Stimulated activated CD8-positive, alpha-beta memory T cell treated with anti-CD3 and anti-CD28 coated beads, Interleukin-7, amount 100 ng/mL, for 48 hours (primary cell): ENCODE measurements around the gene FBN1.

Experiments
- DNase-seq, 2 donors: peaks; one replicate each; pipeline ENCODE4 v3.0.0-alpha.2; 2020; ENCODE audit warnings: low read depth in 1 of 2; ENCODE audit errors: extremely low read depth in 1 of 2

The FBN1 gene

GRCh38 chr15:48475600-48476395, 169.7 kb downstream of the FBN1 start:
- DNase-seq: no peak

GRCh38 chr15:48473667-48474066, 171.8 kb downstream of the FBN1 start:
- no peak for DNase-seq

DNA sequence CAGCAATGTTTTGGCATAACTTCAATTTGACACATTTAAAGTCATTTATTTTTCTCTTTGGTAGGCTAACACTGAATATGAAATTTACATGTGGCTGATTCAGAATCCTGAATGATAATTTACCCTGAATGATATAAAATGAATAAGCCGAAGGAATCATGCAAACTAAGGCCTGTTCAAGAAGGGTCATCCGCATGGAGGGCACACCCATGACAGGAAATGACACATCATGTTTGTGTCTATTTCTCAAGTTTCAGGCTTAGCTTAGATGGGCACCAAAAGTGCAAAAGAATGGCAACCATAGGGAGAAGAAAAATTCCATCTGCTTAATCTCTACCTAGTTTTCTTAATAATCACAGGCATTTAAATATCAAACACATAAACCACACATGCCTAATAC, 172.8 kb downstream of the FBN1 start:
- no peak for DNase-seq

- DNase-seq: no peak
Measured at GRCh38 chr15:48471073-48471472, 174.4 kb downstream of the FBN1 start.

DNA sequence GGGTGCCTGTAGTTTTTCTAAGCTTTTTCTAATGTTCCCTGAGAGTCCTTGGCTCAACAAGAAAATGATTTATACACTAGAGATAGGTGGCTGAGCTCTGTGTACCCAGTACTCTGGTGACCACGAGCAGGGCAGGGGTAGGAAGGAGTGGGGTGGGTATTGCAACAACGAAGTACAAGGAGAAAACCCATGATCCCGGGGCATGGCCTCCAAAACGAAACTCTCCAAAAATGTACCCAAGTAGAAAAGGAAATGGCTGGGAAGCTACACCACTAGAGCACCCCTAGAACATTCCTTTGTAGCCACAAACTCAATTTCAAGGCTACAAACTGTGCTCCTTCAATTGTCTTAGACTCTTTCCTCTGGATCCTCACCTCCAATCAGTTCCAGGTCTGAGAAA, 175.4 kb downstream of the FBN1 start:
- no peak for DNase-seq

DNA sequence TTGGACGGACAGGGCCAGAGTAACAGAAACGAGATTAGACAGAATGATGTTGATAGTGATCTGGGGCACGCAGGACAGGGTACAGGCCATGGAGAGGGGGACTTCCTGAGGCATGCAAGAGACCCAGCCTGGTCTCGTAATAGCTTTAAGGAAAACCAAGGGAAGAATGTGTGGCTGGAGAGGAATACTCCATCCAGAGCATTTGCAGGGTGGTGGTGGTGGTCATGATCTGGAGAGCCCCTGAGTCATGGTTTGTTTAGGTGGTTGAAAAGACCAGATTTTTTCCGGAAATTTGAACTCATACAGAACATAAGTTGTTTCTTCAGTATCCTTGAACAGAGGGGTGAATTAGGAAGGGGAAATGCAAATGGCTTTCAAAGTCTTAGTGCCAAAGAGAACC, 175.8 kb downstream of the FBN1 start:
- no peak for DNase-seq

DNA sequence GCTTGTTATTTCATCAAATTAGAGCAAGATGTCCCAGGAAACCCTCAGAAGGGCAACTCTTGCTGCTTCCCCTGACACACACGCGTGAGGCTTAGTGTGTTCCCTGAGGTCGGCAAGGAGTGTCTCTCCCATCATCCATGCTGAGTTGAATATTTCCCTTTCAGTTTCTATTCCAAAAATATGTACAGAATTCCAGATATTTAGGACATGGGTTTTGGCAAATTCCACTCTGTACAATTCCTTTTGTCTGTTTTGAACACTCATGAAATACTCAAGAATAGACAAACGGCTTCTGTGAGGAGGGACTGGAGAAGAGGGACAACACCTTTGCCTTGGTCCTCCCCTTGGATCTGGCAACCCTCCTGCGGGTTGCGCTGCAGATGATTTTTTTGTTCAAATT, 176.2 kb downstream of the FBN1 start:
- DNase-seq: no peak

DNA sequence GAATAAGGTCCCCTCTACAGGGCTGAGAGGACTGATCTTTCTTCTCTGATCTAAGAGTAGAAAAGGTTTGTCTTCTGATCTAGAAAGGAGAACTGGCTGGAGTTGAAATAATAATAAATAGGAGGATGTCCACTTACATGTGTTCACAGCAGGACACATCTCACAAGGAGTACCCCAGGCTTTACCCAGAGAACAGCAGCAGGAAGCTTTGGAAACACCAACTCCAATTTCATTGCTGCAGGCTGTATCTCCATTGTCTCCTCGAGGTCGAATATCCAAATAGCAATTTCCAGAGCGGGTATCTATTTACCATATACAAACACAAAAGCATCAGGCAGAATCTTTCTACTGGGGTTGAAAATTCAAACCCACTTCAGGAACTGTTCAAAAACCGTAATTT, 177.7 kb downstream of the FBN1 start:
- DNase-seq: no peak

DNA sequence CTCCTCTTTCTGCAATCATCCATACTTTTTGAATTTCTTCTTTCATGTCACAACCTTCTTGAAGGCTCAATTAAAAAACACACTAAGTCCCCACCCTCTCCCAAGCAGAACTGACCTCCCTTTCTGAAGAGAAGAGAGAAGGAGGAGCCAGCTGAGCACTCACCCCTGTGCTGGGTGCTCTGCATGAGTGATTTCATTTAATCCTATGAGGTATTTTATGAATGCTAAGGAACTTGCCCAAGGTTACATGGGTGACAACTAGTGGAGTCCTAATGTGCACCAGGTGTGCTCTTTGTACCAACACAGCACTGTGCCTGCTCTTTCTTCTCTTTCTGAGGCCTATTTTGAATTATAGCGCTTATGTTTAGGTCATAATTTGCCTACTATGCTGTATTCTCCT, 178.7 kb downstream of the FBN1 start:
- no peak for DNase-seq

DNA sequence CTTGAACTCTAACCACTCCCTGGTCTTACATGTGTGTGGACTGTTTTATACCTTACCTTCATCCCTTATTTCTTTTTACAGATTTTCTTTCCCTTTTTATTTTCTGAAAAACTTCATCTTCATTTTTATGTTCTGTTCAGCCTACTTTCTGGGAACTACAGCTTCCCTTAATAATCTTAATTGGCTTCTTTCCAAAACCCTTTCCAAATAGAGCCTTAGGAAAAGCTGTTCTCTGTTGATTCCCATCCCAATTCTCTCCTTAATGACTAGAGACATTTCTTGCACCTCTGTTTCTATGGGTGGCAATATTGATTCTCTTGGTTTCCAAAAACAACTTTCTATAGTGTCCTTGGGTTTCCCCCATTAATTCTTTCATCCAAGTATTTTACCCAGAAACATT, 179.4 kb downstream of the FBN1 start:
- no peak for DNase-seq

GRCh38 chr15:48465410-48465809, 180.1 kb downstream of the FBN1 start:
- DNase-seq: no peak

DNA sequence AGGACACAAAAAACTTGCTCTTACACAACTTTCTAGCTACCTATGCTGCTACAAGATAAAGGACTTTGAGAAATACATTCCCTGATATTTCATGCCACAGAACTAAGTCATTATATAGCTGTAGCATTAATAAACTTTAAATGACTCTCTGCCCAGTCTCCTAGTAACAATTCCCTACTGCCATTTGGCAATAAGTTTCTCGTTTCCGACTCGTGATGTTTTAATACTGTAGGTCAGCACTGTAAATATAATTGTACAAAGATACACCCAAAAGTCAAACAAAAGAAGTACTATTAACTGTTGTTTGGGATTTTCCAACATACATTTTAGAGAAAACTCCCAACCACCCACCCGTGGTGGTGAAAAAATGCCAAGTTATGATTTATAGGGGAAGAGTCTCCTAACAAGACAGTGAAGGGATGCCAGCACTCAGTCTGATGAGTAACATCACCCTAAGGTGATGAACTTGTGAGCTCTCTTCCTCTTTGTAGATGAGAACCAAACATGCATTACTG, 182.1 kb downstream of the FBN1 start:
- DNase-seq: no peak

DNA sequence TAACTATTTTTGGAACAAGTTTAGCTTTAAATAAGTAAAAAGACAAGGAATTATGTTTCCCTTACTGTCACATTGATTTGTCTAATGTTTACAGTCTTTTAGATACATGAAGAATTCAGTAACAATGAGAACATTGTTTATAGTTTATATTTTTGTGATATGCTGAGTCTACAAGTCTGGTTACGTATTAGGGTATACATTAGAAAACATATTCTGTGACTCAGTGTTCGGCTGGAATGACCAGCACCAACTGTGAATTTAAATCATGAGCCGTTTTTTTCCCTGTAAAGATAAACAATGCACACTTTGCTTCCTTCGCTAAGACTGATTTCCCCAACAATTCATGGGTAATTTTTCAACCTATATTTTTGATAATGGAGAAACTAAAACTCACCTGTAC, 182.8 kb downstream of the FBN1 start:
- DNase-seq: no peak

- no peak for DNase-seq
Measured at GRCh38 chr15:48459571-48460442, 185.7 kb downstream of the FBN1 start.

GRCh38 chr15:48458876-48459275, 186.6 kb downstream of the FBN1 start:
- DNase-seq: no peak

DNA sequence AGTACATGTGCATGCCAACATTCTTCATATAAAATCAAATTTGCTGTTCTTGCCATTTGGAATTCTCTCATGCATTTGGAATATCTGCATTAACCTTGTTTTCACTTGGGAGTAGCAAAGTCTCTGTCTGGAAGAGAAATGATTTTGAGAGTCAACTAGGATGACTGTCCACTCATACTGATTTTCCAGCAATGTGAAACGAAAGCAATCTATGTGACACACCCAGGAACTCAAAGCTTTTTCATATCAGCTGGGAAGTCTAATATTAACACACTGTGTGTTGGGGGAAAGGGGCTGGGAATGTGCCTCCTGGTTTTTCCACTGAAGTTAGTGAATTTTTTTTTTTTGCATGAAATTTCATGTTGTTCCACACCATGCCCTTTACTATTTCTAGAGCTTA, 189.4 kb downstream of the FBN1 start:
- no peak for DNase-seq

DNA sequence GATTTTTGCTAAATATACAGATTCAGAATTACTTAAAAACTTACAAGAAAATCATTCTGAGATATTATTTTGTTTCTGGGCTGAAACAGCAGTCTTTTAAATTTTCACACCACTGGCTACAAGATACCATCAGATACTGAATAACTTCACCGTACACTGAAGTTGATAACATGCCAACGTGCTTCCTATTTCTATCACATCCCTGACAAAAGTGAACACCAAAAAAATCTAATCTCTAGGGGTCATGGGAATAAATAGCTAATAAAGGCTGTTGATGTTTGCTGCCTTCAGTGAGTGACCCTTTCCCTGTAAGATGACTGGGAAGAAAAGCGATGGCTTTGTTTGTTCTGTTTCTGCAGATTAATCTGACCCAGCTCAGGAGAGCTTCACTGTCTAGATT, 193.8 kb downstream of the FBN1 start:
- DNase-seq: no peak

GRCh38 chr15:48451241-48451640, 194.3 kb downstream of the FBN1 start:
- DNase-seq: no peak

GRCh38 chr15:48449734-48450133, 195.8 kb downstream of the FBN1 start:
- DNase-seq: no peak

DNA sequence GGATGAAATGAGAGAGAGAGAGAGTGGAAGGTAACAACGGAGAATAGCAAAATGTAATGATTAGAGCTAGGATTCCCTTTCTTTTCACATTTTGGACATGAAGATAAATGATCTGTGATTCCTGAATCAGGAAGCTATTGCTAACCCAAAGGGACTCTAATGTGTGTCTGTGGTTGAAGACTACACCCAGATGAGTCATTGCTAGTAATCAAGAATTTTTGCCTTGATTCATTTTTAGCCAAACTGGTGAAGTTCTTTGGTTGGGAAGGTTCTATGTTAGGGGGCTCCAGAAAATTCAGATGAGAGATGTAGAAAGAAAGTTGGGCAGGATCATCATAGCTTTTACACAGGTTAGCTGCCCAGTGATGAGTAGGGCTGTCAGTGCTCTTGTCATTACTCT, 197.9 kb downstream of the FBN1 start:
- no peak for DNase-seq

DNA sequence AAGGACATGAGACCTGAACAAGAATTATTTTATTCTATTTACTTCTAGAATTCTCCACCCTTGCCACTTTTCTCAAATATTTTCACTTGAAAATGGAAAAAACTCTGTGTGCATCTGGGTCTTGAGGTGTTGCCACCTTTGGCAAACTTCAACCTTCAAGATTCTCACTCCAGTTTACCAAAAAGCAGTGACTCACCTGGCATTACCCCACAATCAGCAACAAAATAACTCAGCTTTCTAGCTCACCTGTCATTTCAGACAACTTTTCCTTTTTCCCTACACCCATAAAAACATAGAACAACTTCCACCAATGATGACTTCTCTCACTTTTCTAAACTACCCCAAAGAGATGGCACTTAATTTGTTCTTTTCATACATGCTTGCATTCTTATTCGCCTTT, 198.5 kb downstream of the FBN1 start:
- no peak for DNase-seq

DNA sequence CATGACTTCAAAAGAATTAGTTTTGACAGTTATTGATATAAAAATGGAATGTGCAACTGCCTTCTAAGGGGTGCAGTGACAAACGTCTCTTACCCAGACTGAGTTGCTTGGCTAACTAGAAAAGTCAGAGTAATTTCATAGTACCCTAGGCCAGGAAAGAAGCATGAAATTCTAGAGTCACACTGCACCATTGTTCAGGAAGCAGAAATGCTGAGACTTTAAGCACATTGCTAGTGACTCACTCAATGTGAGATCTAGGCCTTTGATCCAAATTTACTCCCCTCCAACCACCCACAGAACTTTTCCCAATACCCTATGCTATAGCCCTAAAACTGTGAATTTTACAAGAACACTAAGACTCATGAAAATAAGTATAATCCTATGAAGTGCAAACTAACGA, 203.5 kb downstream of the FBN1 start:
- DNase-seq: no peak
